H9 (cell line): Measurements from ENCODE around the gene VCX3B. TPM values are rescaled to one million over a fixed set of nuclear protein-coding genes. Genes with fewer than 3 reads are reported as not detected.

Experiments used
- DNase-seq: peaks from one replicate; pipeline ENCODE4 v3.0.0-alpha.2; 2017
- H2AFZ ChIP-seq: one replicate; pipeline ENCODE4 v1.6.1; 2013; ENCODE audit warnings: mild to moderate bottlenecking, low read length, control low read depth, moderate library complexity
- H2AK5ac ChIP-seq: 2 replicates; pipeline ENCODE4 v1.6.1; 2013; ENCODE audit warnings: low read length, control low read depth, mixed read lengths; ENCODE audit not compliant: insufficient read length
- H2BK120ac ChIP-seq: one replicate; pipeline ENCODE4 v1.6.1; 2013; ENCODE audit warnings: low read depth, mild to moderate bottlenecking, low read length, control low read depth, inconsistent platforms; ENCODE audit not compliant: poor library complexity, severe bottlenecking
- H2BK12ac ChIP-seq: 2 replicates; pipeline ENCODE4 v1.6.1; 2013; ENCODE audit warnings: low read length, control low read depth, mixed read lengths, low read depth; ENCODE audit not compliant: insufficient read length
- H2BK15ac ChIP-seq: 2 replicates; pipeline ENCODE4 v1.6.1; 2013; ENCODE audit warnings: low read depth, low read length, control low read depth
- H2BK20ac ChIP-seq: one replicate; pipeline ENCODE4 v1.6.1; 2013; ENCODE audit warnings: low read depth, mild to moderate bottlenecking, low read length, control low read depth, inconsistent platforms; ENCODE audit not compliant: poor library complexity, severe bottlenecking
- H2BK5ac ChIP-seq: 2 replicates; pipeline ENCODE4 v1.6.1; 2013; ENCODE audit warnings: low read length, control low read depth, mixed read lengths; ENCODE audit not compliant: insufficient read length
- H3K14ac ChIP-seq: 2 replicates; pipeline ENCODE4 v1.6.1; 2013; ENCODE audit warnings: low read length, control low read depth; ENCODE audit not compliant: insufficient read depth
- H3K18ac ChIP-seq: 2 replicates; pipeline ENCODE4 v1.6.1; 2013; ENCODE audit warnings: low read depth, mild to moderate bottlenecking, mixed read lengths, low read length, control low read depth; ENCODE audit not compliant: insufficient read length
- H3K23ac ChIP-seq: 2 replicates; pipeline ENCODE4 v1.6.1; 2013; ENCODE audit warnings: low read length, control low read depth, mixed read lengths, low read depth; ENCODE audit not compliant: insufficient read length
- H3K23me2 ChIP-seq: 2 replicates; pipeline ENCODE4 v1.6.1; 2013; ENCODE audit warnings: low read depth, mild to moderate bottlenecking, mixed read lengths, low read length, control low read depth; ENCODE audit not compliant: insufficient read length, poor library complexity, severe bottlenecking
- H3K27ac ChIP-seq: 2 replicates; pipeline ENCODE4 v1.5.1; 2013; ENCODE audit warnings: low read length, control low read depth, mixed read lengths, low read depth; ENCODE audit not compliant: insufficient read length
- H3K27me3 ChIP-seq: 2 replicates; pipeline ENCODE4 v1.6.1; 2013; ENCODE audit warnings: low read length, control low read depth, inconsistent platforms; ENCODE audit not compliant: insufficient read depth
- H3K4ac ChIP-seq: 2 replicates; pipeline ENCODE4 v1.6.1; 2013; ENCODE audit warnings: low read depth, mild to moderate bottlenecking, control low read depth, inconsistent platforms, low read length, moderate library complexity
- H3K4me1 ChIP-seq: 2 replicates; pipeline ENCODE4 v1.6.1; 2013; ENCODE audit warnings: low read length, control low read depth, inconsistent platforms; ENCODE audit not compliant: insufficient read depth
- H3K4me2 ChIP-seq: 2 replicates; pipeline ENCODE4 v1.6.1; 2013; ENCODE audit warnings: low read length, control low read depth, mixed read lengths; ENCODE audit not compliant: insufficient read length, insufficient read depth
- H3K56ac ChIP-seq: 2 replicates; pipeline ENCODE4 v1.6.1; 2013; ENCODE audit warnings: low read depth, mild to moderate bottlenecking, mixed read lengths, low read length, control low read depth; ENCODE audit not compliant: insufficient read length
- H3K79me1 ChIP-seq: 2 replicates; pipeline ENCODE4 v1.6.1; 2013; ENCODE audit warnings: low read depth, mild to moderate bottlenecking, moderate library complexity, low read length, control low read depth, inconsistent platforms; ENCODE audit not compliant: insufficient read depth, poor library complexity, severe bottlenecking
- H3K79me2 ChIP-seq: 2 replicates; pipeline ENCODE4 v1.6.1; 2013; ENCODE audit warnings: low read length, control low read depth, inconsistent platforms; ENCODE audit not compliant: insufficient read depth
- H3K9ac ChIP-seq: 2 replicates; pipeline ENCODE4 v1.6.1; 2013; ENCODE audit warnings: low read length, control low read depth, mixed read lengths; ENCODE audit not compliant: insufficient read length; ENCODE audit errors: extremely low read depth
- H3K9me3 ChIP-seq: one replicate; pipeline ENCODE4 v1.6.1; 2013; ENCODE audit warnings: low read depth, low read length, inconsistent platforms; ENCODE audit not compliant: control insufficient read depth
- H3T11ph ChIP-seq: one replicate; pipeline ENCODE4 v1.6.1; 2013; ENCODE audit warnings: mild to moderate bottlenecking, low read length, control low read depth, inconsistent platforms
- H4K20me1 ChIP-seq: one replicate; pipeline ENCODE4 v1.6.1; 2013; ENCODE audit not compliant: control insufficient read depth, insufficient read length, insufficient read depth
- H4K5ac ChIP-seq: 2 replicates; pipeline ENCODE4 v1.6.1; 2013; ENCODE audit warnings: low read depth, mild to moderate bottlenecking, mixed read lengths, low read length, control low read depth; ENCODE audit not compliant: insufficient read length
- H4K8ac ChIP-seq: replicated peaks from 2 replicates; pipeline ENCODE4 v1.6.1; 2013; ENCODE audit warnings: low read length, control low read depth, mixed read lengths, low read depth; ENCODE audit not compliant: insufficient read length
- H4K91ac ChIP-seq: 2 replicates; pipeline ENCODE4 v1.6.1; 2013; ENCODE audit warnings: low read depth, mild to moderate bottlenecking, moderate library complexity, mixed read lengths, low read length, control low read depth; ENCODE audit not compliant: insufficient read length
- H3K27ac Mint-ChIP-seq, 3 experiments: 2 replicates in 2 of 3; 3 replicates in 1 of 3; pipeline ENCODE4 v1.8.0; 2020 to 2021; ENCODE audit warnings: mixed read lengths in 3 of 3, mild to moderate bottlenecking in 1 of 3, moderate library complexity in 1 of 3
- H3K27me3 Mint-ChIP-seq: 2 replicates; pipeline ENCODE4 v1.8.0; 2021; ENCODE audit warnings: low read depth, mild to moderate bottlenecking, moderate library complexity, mixed read lengths
- H3K36me3 Mint-ChIP-seq, 3 experiments: 2 replicates in 2 of 3; 3 replicates in 1 of 3; pipeline ENCODE4 v1.8.0; 2020 to 2021; ENCODE audit warnings: low read depth in 3 of 3, mixed read lengths in 3 of 3; ENCODE audit not compliant: insufficient read depth in 1 of 3
- H3K4me1 Mint-ChIP-seq, 2 experiments: 2 replicates each; pipeline ENCODE4 v1.8.0; 2020; ENCODE audit warnings: mixed read lengths in 2 of 2
- H3K4me3 Mint-ChIP-seq, 2 experiments: 2 replicates in 1 of 2; 3 replicates in 1 of 2; pipeline ENCODE4 v1.8.0; 2020 to 2021; ENCODE audit warnings: mild to moderate bottlenecking in 2 of 2, mixed read lengths in 2 of 2, moderate library complexity in 1 of 2
- H3K9me3 Mint-ChIP-seq, 2 experiments: 2 replicates in 1 of 2; 3 replicates in 1 of 2; pipeline ENCODE4 v1.8.0; 2020; ENCODE audit warnings: mild to moderate bottlenecking in 2 of 2, mixed read lengths in 2 of 2, moderate library complexity in 1 of 2
- CTCF ChIP-seq: fragments of 200-600 bp; sonication (generic); conservative IDR thresholded peaks from 3 replicates; pipeline ENCODE4 v1.8.0; 2021; ENCODE audit warnings: antibody characterized with exemption, mild to moderate bottlenecking
- WGBS: extraction: QIAGEN DNeasy Blood & Tissue Kit; methylation state at CpG from one replicate; pipeline ENCODE4 v1.1.7; 2013; ENCODE audit warnings: missing lambda C conversion rate, low lambda C conversion rate, mixed read lengths; ENCODE audit not compliant: insufficient read length; ENCODE audit errors: extremely low coverage; 5-methylcytosine and 5-hydroxymethylcytosine counted together
- total RNA-seq: library from RNA; stranded (reverse); gene quantifications from 2 replicates; pipeline ENCODE4 v1.2.1, GENCODE V29; 2021

VCX3B gene
- total RNA-seq, 1 experiment from 2014 or later = not detected

DNA sequence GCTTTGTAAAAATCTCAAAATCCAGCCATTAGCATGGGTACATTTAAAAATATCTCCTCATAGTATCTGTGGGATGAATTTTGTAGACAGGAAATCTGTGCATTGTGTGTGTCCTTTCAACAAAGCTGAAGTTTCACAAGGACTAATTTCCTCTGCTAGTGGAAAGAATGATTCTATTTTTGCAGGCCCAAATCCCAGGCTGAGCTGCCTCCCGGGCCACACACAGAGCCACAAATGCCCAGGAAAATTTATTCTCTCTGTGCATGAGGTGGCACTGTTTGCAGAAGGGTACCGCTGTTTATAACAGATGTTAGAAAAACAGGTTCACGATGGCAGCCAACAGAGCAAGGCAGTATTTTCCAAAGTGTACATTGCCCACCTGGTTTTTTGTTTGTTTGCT is 11.0 kb upstream of the VCX3B start:
- Histone ChIP-seq H3K9me3 (no peaks in the 10 kb centered on the region), H3K4me1 (peaks cover 2% of the 10 kb centered on the region; the same call in 1 of the 2 replicates), H4K91ac (no peak overlapping the region), H2BK120ac (no peak overlapping the region), H3K56ac (no peak overlapping the region), H3K4ac (no peak overlapping the region), H3K9ac (no peak overlapping the region), H3T11ph (no peak overlapping the region), H3K23ac (no peak overlapping the region), H2AFZ (no peak overlapping the region), H2AK5ac (no peak overlapping the region), H3K18ac (no peak overlapping the region), H2BK15ac (no peak overlapping the region), H3K4me2 (no peak overlapping the region), H4K20me1 (no peaks in the 10 kb centered on the region), H4K5ac (no peak overlapping the region), H3K27ac (no peak overlapping the region), H3K79me1 (no peaks in the 10 kb centered on the region), H3K14ac (no peak overlapping the region), H2BK12ac (no peak overlapping the region), H4K8ac (no peak overlapping the region), H2BK5ac (no peak overlapping the region), H2BK20ac (no peak overlapping the region), H3K79me2 (no peaks in the 10 kb centered on the region), H3K23me2 (no peaks in the 10 kb centered on the region), H3K27me3 (no peaks in the 10 kb centered on the region)
- Mint-ChIP-seq H3K27me3 (no peaks in the 10 kb centered on the region), H3K4me3 (no peak overlapping the region), H3K4me1 (peaks cover 0 to 7% of the 10 kb centered on the region in 2 experiments; a peak in 3 of 4 replicates), H3K9me3 (peaks cover 4 to 7% of the 10 kb centered on the region in 2 experiments; a peak in 4 of 5 replicates), H3K27ac (no peak overlapping the region), H3K36me3 (peaks cover 0 to 10% (median 6%) of the 10 kb centered on the region in 3 experiments; a peak in 4 of 7 replicates)
- DNase-seq = no peak
- no CpG with 5 or more reads among the region's 3 CpGs for WGBS
- TF ChIP-seq CTCF = no peak
